NCI-H82 treated with DMSO at 0.1 percent for 48 hours (cell line): ENCODE data around the gene CAMTA1.
"Not testable (repeated sequence)": the region's sequence is repeated elsewhere in the genome, so short reads cannot be mapped to it uniquely, and the experiment has no call there.

Experiments used
- DNase-seq: peaks from one replicate; lab custom pipeline; 2025; ENCODE audit not compliant: unreplicated experiment; lab: John Stamatoyannopoulos, UW

Gene CAMTA1

GRCh38 chr1:7587108-7587772, 802.0 kb downstream of the CAMTA1 start:
- DNase-seq = peak; percentile 10

- DNase-seq = no peak
Measured at GRCh38 chr1:7587773-7588456, 802.7 kb downstream of the CAMTA1 start.

- DNase-seq = no peak
Measured at GRCh38 chr1:7588457-7588827, 803.2 kb downstream of the CAMTA1 start.

- no peak for DNase-seq
Measured at GRCh38 chr1:7589080-7589735, 804.0 kb downstream of the CAMTA1 start.

GRCh38 chr1:7589774-7590425, 804.6 kb downstream of the CAMTA1 start:
- DNase-seq = no peak

GRCh38 chr1:7590426-7590790, 805.2 kb downstream of the CAMTA1 start:
- DNase-seq = no peak

- no peak for DNase-seq
Measured at GRCh38 chr1:7591565-7591964, 806.3 kb downstream of the CAMTA1 start.

GRCh38 chr1:7592120-7592798, 807.0 kb downstream of the CAMTA1 start:
- no peak for DNase-seq

- no peak for DNase-seq
Measured at GRCh38 chr1:7594002-7594713, 808.9 kb downstream of the CAMTA1 start.

GRCh38 chr1:7594714-7595295, 809.6 kb downstream of the CAMTA1 start:
- DNase-seq = no peak

GRCh38 chr1:7595336-7595735, 810.1 kb downstream of the CAMTA1 start:
- no peak for DNase-seq

GRCh38 chr1:7596126-7596965, 811.1 kb downstream of the CAMTA1 start:
- no peak for DNase-seq

GRCh38 chr1:7598058-7598457, 812.8 kb downstream of the CAMTA1 start:
- not testable (repeated sequence) for DNase-seq

- not testable (repeated sequence) for DNase-seq
Measured at GRCh38 chr1:7604906-7605305, 819.7 kb downstream of the CAMTA1 start.

- no peak for DNase-seq
Measured at GRCh38 chr1:7606096-7606495, 820.8 kb downstream of the CAMTA1 start.

- no peak for DNase-seq
Measured at GRCh38 chr1:7607097-7607496, 821.8 kb downstream of the CAMTA1 start.

- no peak for DNase-seq
Measured at GRCh38 chr1:7608628-7609305, 823.5 kb downstream of the CAMTA1 start.

GRCh38 chr1:7609311-7609994, 824.2 kb downstream of the CAMTA1 start:
- DNase-seq = no peak
